Activated CD4-positive, alpha-beta T cell treated with anti-CD3 and anti-CD28 coated beads, Interleukin-2, Interleukin-6, amounts not matched to agents 100 ng/mL and 50 ng/mL, durations not matched to agents 16 hours and 8 hours (primary cell): Measurements from ENCODE around the gene OLFML3.
"Not testable (repeated sequence)": the region's sequence is repeated elsewhere in the genome, so short reads cannot be mapped to it uniquely, and the experiment has no call there.

Experiments used
- DNase-seq: peaks from one replicate; pipeline ENCODE4 v3.0.0-alpha.2; 2020

Gene OLFML3, protein sequence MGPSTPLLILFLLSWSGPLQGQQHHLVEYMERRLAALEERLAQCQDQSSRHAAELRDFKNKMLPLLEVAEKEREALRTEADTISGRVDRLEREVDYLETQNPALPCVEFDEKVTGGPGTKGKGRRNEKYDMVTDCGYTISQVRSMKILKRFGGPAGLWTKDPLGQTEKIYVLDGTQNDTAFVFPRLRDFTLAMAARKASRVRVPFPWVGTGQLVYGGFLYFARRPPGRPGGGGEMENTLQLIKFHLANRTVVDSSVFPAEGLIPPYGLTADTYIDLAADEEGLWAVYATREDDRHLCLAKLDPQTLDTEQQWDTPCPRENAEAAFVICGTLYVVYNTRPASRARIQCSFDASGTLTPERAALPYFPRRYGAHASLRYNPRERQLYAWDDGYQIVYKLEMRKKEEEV

DNA sequence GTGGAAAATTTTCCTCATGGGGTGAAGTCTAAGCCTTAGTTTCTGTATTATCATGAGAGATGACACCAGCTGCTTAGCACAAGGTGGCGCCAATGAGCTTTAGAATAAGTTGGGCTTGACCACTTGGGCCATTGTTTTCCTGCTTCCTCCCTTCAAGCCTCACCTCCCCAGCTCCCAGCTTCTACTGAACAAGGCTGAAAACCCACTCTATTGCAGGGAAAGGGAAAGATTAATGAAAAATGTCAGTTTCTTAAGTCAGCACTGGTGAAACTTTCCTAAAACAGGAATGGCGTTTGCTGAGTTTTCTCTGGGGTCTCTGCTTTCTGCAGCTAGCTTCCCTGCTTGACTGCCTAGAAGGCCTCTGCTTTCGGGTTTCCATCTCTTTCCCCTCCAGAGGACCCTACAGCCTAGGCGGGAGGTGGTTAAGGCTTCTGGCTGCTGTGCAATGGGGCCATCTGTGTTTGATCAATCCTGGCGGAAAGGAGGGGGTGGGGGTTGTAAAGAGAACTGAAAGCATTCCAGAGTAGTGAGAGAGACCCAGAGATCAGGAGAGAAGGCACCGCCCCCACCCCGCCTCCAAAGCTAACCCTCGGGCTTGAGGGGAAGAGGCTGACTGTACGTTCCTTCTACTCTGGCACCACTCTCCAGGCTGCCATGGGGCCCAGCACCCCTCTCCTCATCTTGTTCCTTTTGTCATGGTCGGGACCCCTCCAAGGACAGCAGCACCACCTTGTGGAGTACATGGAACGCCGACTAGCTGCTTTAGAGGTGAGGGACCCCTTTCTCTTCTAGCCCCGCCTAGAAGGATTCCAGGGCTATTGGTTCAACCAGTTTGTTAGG, at the start of gene OLFML3:
OLFML3 (plus strand) TSS at position 612 of the 840 bp plus-strand sequence; CDS start at position 655, 43 bp downstream.
- peak; percentile 71 for DNase-seq

DNA sequence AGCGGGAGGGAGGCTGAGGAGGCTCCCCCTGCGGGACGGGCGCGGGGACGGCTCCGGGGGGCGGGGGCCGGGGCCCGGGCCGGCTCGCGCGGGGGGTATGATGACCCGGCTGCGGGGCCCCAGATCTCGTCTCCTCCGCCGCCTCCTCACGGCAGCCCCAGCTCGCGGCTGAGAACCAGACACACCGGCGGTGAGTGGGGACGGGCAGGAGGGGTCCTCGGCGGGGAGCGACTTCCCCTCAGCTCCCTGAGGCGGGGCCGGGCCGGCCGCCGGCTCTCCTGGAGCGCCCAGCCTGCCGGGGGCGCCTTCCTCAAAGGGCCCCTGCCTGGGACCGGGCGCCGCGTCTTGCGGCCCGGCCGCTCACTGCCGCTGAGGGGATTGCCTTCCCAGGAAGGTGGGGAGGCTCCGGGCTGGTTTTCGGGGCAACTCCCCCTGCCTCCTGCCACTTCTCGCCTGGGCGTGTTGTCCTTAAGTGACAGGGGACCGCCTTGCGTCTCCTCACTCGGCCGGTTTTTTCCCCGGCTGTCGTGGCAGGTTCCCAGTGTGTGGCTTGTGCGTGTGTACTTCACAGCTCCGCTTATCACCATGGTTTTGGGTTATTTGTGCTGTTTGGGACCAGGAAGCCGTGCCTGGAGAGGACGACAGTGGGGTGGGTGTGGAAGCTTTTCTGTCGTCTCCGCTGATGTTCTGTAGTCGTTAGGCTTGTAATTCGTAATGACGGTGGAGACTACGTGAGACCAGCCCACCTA, 49.4 kb upstream of the OLFML3 start:
- peak; percentile 62 for DNase-seq

DNA sequence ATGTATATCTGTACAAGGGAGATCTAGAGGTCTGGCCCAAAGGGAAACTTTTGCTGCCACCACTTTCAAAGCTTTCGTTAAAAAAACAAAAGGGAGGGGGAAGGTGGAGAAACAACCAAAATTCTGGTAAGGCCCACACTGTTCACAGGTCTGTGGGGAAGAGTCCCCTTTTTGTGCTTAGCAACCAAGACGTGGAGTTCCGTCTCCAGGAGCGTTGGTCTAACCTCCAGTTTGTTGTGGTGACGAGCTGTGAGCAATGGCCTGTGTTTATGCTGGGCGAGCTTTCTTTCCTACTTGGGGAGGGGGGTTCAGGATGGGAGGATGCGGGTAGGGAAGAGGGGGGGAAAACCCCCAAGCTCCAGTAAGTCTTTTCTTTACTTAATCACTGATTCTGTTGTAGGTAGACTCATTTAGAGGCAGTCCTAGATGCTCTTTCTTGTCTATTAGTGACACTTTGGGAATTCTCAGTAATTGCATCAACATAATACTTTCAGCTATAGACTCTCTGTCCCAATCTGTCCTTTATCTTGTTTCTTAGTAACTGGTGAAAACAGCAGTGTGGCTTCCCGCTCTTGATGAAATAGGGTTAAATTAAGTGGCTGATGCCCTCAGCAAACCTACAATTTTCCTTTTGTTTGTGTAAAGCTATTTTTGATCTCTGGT, 48.6 kb upstream of the OLFML3 start:
- peak; percentile 75 for DNase-seq

DNA sequence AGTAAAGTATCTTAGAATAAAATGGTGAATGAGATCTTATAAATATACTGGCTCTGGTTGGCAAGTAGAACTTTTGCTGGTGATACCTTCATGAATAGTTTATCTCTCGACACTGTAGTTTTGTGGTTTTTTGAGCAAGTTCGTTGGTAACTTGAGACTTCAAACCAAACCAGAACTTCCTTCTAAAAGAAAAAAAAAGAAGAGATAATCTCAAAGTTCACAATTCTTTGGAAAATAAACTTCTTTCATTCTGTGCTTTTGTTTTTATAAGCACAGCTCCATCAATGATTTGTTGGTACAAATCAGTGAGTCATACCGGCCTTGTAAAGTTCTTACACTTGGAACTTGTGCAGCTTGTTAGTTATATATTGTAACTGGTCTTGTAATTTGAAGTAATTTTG, 47.8 kb upstream of the OLFML3 start:
- peak; percentile 55 for DNase-seq

DNA sequence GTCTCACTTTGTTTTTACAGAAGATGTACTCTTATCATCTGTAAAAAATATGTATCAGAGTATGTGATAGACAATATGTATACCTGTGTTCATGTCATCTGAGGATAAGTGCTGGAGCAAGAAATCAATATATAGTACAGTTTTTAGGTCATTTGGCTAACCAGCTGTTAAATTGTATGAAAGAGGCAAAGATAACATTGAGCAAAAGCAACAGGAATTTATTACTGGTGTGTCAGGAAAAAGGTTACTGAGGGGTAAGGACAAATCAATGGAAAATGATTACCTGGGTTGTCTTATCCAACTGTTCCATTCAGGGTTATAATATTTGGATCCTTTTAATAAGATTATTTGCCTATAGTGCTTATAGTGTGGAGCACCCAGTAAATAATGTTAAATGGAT, 45.3 kb upstream of the OLFML3 start:
- no peak for DNase-seq

DNA sequence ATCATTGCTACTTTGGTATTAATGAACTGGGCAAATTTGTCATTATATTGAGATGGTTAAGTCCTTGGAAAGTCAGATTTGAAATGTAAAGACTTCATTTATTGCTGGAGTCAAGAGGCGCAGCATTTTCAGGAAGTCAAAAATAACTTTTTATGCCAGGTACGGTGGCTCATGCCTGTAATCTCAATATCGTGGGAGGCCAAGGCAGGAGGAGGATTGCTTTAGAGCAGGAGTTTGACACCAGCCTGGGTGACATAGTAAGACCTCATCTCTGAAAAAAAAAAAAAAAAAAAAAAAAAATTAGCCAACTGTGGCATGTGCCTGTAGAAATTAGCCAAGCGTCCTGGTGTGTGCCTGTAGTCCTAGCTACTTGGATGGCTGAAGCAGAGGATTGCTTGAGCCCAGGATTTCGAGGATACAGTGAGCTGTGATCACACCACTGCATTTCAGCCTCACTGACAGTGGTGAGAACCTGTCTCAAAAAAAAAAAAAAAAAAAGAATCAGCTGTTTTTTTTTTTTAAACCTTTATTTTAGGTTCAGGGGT, 44.7 kb upstream of the OLFML3 start:
- no peak for DNase-seq

DNA sequence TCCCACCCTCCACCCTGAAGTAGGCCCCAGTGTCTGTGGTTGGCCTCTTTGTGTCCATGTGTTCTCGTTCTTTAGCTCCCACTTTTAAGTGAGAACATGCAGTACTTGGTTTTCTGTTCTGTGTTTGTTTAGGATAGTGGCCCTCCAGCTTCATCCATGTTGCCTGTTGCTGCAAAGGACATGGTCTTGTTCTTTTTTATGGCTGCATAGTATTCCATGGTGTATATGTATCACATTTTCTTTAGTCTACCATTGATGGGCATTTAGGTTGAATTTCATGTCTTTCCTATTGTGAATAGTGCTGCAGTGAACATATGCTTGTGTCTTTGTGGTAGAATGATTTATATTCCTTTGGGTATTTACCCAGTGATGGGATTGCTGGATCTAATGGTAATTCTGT, 44.1 kb upstream of the OLFML3 start:
- DNase-seq: no peak

DNA sequence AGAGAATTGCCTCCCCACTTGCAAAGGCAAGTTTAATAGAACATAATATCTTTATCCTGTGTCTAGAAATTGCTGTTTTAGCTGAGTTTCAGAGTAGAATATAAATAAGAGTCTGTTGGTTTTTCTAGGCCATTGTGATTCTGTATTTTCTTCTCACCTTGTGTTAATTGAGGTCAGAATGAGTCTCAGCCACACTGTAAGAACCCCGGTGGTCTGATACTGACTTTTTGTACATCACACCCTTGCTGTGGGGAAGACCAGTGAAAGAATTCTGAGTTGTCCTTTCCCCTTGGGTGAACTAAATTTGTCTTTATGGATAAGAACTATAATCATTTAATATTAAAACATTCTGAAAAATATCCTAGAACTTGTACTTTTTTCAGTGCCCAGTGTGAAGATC, 43.3 kb upstream of the OLFML3 start:
- no peak for DNase-seq

DNA sequence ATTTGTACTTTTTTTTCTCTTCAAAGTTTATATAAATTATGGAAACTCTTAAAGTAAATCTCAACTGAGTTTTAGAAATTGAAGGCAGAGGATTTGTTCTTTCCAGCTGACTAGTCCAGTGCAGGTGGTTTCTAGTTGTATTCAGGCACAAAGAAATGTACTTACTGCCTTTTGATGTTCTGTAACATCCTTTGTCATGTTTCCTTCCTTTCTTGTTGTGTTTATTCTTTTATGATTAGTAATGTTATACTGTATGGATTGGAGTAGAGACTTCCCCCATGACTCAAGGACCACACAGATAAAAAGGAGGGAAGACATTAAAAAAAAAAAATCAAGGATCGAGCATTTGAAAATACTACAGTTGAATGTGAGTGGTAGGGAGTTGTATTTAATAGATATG, 42.1 kb upstream of the OLFML3 start:
- DNase-seq: no peak

DNA sequence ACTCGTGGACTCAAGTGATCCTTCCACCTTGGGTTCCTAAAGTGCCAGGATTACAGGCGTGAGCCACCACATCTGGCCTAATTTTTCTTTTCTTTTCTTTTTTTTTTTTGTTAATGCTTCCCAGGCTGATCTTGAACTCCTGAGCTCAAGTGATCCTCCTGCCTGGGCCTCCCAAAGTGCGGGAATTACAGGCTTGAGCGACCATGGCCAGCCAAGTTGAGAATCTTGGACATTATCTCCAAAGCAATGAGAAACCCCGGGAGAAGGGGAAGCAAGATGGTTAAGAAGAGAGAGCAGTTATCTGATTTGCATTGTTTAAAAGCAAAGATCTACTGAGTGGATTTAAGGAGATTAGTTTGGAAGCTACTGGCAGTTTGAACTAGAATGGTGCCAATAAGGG, 41.1 kb upstream of the OLFML3 start:
- no peak for DNase-seq

DNA sequence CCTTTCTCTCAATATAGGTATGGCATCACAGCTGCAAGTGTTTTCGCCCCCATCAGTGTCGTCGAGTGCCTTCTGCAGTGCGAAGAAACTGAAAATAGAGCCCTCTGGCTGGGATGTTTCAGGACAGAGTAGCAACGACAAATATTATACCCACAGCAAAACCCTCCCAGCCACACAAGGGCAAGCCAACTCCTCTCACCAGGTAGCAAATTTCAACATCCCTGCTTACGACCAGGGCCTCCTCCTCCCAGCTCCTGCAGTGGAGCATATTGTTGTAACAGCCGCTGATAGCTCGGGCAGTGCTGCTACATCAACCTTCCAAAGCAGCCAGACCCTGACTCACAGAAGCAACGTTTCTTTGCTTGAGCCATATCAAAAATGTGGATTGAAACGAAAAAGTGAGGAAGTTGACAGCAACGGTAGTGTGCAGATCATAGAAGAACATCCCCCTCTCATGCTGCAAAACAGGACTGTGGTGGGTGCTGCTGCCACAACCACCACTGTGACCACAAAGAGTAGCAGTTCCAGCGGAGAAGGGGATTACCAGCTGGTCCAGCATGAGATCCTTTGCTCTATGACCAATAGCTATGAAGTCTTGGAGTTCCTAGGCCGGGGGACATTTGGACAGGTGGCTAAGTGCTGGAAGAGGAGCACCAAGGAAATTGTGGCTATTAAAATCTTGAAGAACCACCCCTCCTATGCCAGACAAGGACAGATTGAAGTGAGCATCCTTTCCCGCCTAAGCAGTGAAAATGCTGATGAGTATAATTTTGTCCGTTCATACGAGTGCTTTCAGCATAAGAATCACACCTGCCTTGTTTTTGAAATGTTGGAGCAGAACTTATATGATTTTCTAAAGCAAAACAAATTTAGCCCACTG, 38.7 kb upstream of the OLFML3 start:
- DNase-seq: peak; percentile 69

DNA sequence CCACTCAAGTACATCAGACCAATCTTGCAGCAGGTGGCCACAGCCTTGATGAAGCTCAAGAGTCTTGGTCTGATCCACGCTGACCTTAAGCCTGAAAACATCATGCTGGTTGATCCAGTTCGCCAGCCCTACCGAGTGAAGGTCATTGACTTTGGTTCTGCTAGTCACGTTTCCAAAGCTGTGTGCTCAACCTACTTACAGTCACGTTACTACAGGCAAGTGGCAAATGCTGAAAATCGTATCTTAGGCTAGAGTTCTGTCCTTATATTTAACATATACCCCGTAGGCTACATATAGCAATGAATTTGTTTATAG, 38.1 kb upstream of the OLFML3 start:
- no peak for DNase-seq

DNA sequence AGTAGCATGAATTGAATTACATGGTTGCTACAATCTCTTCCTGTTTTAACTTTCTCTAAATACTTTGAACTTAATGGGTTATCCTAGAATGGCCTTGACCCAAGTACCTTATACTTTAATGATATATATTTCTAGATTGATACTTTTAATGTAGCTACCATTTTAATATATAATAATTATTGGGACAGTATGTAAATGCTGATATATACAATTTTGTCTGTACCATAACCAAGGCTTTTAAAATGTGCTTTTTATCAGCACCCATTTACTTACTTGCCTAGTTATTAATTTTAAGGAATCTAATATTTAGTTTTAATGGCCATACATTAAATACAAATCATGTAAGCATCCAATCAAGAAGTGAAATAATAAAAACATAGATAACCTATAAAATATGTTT, 36.7 kb upstream of the OLFML3 start:
- DNase-seq: no peak

DNA sequence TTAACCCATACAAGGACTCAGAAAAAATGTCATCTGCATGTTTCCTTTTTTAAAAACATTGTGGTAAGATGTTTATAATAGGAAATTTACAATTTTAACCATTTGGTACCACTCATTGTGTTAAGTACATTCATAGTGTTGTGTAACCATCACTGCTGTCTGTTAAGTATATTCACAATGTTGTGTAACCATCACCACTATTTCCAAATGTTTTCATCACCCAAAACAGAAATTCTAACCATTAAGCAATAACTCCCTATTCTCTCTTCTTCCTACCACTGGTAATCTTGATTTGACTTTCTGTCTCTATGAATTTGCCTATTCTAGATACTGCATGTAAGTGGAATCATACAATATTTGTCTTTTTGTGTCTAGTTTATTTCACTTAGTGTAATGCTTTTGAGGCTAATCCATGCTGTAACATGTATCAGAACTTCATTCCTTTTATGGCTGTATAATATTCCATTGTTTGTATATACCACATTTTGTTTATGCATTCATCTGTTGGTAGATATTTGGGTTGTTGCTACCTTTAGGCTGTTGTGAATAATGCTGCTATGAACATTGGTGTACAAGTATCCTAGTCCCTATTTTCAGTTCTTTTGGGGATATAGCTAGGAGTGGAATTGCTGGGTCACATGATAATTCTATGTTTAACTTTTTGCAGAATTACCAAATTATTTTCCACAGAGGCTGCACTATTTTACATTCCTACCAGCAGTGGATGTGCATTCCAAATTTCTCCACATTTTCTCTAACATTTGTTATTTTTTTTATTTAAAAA, 36.1 kb upstream of the OLFML3 start:
- no peak for DNase-seq

DNA sequence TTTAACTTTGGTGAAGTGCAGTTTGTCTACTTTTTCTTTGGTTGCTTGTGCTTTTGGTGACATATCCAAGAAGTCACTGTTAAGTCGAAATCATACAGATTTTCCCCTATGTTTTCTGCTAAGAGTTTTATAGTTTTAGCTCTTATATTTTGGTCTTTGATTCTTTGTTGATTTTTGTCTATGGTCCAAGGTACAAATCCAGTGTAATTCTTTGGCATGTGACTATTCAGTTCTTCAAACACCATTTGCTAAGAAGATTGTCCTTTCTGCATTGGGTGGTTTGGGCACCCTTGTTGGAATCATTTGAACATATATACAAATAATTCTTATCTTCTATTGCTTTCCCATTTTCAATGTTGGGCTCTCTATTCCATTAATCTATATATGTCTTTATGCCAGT, 33.9 kb upstream of the OLFML3 start:
- no peak for DNase-seq

DNA sequence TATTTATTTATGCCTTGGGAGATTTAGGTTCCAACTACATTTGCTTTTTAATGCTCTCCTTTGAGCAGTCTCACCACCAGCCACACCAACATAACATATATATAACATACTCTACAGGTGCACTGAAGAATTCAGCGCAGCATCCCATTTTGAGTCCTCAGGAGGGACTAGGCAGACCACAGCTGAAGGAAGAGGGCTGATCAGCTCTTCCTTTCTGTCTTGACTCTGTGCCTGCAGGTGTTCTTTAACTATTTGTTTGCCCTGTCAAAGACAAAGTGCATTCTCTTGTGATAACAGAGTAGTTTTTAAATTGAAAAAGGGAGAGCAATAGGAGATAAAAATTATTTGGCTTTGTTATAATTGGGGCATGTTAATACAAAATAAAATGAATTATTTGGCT, 33.2 kb upstream of the OLFML3 start:
- DNase-seq: no peak

DNA sequence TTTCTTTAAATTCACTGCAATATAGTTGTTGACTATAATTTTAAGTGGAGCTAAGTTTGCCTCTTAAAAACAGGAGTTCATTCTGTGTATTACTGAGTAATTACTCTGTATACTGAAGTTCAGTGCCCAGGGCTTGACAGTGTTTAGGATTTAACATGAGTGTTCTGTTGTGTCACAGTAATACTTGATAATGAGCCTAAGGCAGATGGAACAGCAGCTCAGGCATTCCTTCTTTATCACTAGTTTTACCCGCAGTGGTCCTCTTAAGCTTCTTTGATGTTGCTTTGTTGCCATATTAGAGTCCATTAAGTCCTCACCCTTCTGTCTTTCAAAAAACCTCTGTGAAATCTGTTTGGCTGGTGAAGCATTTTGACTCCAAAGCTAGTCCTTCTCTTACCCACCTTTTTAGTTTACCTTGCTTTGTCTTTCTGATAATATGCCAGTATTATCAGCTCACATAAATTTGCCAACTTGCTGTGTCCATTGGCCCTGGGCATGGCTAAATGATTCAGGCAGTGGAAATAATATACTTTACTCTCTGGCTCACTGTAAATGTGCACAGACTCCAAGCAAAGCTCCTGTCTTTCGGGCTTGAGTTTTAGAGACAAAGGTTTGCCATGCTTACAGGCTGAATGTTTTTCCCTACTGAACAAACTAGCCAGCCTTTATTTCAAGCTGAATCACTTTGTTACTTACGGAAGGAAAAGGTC, 32.4 kb upstream of the OLFML3 start:
- DNase-seq: no peak

DNA sequence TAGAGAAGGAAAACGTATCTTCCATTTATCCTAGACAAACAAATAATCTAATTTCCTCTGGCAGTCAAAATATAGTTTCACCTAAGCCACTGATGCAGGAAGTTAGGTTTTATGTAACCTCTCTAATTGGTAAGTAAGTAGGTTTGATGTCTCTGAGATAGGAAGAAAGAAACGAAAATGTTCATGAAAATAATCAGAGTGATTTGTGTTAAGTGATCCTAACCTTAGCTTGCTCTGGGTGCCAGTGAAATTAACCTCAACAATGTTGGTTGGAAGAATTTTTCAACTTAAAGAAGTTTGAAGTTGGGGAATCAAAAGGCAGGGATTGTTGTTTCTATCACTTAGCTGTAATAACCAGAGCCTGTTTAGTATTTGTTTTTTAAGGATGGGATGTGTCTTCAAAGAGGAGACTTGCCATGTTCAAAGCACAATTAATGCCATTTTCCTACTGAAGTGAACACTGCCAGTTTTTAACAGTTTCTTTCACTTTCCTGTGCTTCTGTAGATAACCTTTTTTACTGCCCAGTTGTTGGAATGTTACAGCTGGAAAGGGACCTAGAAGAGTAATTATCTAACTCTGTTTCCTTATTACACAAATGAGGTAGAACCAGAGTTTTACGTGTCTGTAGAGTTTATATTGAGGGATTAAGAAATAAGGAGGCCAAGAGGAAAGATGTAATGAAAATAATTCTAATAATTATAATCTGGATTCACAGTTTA, 31.7 kb upstream of the OLFML3 start:
- DNase-seq: no peak

DNA sequence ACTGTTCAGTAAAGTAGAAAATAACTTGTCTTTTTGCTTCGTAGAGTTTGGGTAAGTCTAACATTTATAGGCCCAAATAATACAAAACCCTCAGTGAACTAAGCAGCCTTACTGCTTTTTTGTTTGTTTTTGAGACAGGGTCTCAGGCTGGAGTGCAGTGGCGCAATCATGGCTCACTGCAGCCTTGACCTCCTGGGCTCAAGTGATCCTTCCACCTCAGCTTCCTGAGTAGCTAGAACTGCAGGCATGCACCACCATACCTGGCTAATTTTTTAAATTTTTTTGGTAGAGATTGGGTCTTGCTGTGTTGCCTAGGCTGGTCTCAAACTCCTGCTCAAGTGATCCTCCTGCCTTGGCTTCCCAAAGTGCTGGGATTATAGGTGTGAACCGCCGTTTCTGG, 31.1 kb upstream of the OLFML3 start:
- not testable (repeated sequence) for DNase-seq

DNA sequence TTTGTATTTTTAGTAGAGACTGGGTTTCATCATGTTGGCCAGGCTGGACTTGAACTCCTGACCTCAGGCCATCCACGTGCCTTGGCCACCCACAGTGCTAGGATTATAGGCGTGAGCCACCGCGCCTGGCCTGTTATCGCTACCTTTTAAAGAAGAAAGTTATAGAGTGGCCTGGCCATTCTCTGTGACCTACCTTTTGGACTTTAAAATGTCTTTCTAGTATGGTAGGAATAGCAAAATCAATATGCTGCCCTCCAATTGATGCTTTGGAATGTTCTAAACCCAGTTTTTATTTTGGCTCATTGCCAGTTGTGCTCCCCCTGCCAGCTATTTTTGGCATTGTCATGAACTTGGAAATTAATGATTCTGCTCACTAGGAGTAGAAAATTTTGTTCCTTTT, 30.3 kb upstream of the OLFML3 start:
- DNase-seq: no peak
